ENCODE data around the gene SLC35A2. TPM values are rescaled to one million over a fixed set of nuclear protein-coding genes. Genes with fewer than 3 reads are reported as not detected.

SLC35A2 gene
- total RNA-seq, 1 experiment from 2014 or later: 61.4 TPM

DNA sequence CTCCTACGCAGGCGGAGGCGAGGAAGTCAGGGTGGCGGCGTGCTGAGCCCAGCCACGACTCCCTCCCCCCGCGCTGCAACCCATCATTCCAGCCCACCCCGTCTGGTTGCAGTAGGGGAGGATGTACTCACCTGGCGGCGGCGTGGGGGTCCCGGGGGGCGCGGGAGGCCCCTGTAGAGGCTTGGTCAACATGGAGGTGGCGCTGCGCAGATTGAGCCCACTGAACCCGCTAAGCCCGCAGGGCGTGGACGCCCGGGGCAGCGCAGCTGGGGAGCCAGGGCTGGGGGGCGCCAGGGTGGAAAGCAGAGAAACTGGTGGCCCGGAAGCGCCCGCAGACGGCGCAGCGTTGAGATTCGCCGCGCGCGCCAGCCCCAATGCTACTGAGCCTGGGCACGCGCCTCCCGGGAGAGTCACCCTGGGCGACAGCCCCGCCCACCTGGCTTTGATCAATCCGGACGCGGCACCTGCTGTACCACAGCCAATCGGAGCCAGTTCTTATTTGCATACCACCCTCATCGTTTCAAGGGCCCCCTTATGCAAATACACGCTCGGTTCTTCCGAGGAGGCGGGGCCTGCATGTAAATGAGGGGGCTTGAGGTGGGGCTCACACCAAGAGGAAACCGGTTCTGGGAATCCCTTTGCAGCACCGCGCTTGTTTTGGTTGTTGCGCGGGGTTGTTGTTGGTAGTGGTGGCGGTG, 7.3 kb upstream of the SLC35A2 start, which contains the start of gene PIM2:
PIM2 (minus strand) TSS at position 382 of the 698 bp plus-strand sequence; CDS start at position 192, 190 bp downstream.
- H3K27me3 Mint-ChIP-seq (ENCODE audit: insufficient read depth, unreplicated experiment): no peaks in the 10 kb centered on the region
- POLR2A ChIA-PET: no interaction called here
- H3K4me3 ChIP-seq (ENCODE audit: low read depth, low read length): peak within 1 kb of the TSS; percentile 80
- TF ChIP-seq, protein P1, sequence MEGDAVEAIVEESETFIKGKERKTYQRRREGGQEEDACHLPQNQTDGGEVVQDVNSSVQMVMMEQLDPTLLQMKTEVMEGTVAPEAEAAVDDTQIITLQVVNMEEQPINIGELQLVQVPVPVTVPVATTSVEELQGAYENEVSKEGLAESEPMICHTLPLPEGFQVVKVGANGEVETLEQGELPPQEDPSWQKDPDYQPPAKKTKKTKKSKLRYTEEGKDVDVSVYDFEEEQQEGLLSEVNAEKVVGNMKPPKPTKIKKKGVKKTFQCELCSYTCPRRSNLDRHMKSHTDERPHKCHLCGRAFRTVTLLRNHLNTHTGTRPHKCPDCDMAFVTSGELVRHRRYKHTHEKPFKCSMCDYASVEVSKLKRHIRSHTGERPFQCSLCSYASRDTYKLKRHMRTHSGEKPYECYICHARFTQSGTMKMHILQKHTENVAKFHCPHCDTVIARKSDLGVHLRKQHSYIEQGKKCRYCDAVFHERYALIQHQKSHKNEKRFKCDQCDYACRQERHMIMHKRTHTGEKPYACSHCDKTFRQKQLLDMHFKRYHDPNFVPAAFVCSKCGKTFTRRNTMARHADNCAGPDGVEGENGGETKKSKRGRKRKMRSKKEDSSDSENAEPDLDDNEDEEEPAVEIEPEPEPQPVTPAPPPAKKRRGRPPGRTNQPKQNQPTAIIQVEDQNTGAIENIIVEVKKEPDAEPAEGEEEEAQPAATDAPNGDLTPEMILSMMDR (IDR thresholded peaks at IDR 0.05; ENCODE audit: insufficient read depth in 1 of 2, low read depth in 1 of 2, low read length in 1 of 2, severe bottlenecking in 1 of 2, unreplicated experiment in 1 of 2): no peak
- peaks cover 19% of the 10 kb centered on the region for H3K4me1 Mint-ChIP-seq (ENCODE audit: low read depth, unreplicated experiment)
- peak; percentile 93 to 95 for DNase-seq
- no peaks in the 10 kb centered on the region for H3K27me3 ChIP-seq (replicated peaks; ENCODE audit: control insufficient read depth, insufficient read depth, low read length)
- intact Hi-C loops (cut with micrococcal nuclease; ENCODE audit: unreplicated experiment): loop anchor here (1.0 to 5.0 kb wide), 4 partner anchors 38 to 242 kb away; partner anchors contain the start of genes HDAC6, OTUD5 and TFE3
- H3K4me3 Mint-ChIP-seq (ENCODE audit: unreplicated experiment): peak within 1 kb of the TSS; percentile 91
- no peaks in the 10 kb centered on the region for H3K9me3 Mint-ChIP-seq (ENCODE audit: unreplicated experiment)
- H3K36me3 Mint-ChIP-seq (ENCODE audit: insufficient read depth, unreplicated experiment): peaks cover 38% of the 10 kb centered on the region
- no peaks in the 10 kb centered on the region; the same call in 1 of the 2 replicates for H3K36me3 ChIP-seq (ENCODE audit: control insufficient read depth, insufficient read depth, low read length)
- H3K4me1 ChIP-seq: peaks cover 3% of the 10 kb centered on the region; the same call in 1 of the 2 replicates
- H3K9me3 ChIP-seq: no peaks in the 10 kb centered on the region
- peak within 1 kb of the TSS; percentile 90 for H3K27ac Mint-ChIP-seq (ENCODE audit: unreplicated experiment)
- CTCF ChIA-PET: interaction anchor here (0.6 kb wide), 1 partner anchor 27 kb away, joined by 4 read pairs; no protein-coding TSS in a partner anchor
- BruUV-seq (replicated peaks): no TSS peak

DNA sequence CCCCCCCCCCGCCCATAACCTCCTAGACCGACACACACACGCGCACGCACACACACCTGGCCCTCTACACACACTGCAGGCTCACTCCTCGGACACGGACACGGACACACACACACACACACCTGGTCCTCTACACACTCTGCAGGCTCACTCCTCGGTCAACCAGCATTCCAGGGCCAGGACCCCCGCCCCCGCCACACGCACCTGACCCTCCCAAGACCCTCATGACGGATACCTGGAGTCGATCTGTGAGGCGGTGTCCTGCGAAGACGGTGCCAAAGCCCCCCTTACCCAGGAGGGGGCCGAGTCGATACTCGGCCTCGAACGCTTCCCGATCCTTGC, 6.8 kb upstream of the SLC35A2 start:
- H3K27me3 ChIP-seq (replicated peaks; ENCODE audit: control insufficient read depth, insufficient read depth, low read length): no peaks in the 10 kb centered on the region
- intact Hi-C loops (cut with micrococcal nuclease; ENCODE audit: unreplicated experiment): loop anchor here (2.0 to 5.0 kb wide), 3 partner anchors 39 to 241 kb away; partner anchors contain the start of genes HDAC6 and OTUD5

More for the DNA sequence above, 6.8 kb upstream of the SLC35A2 start:
- Histone ChIP-seq H3K4me3 (ENCODE audit: low read depth, low read length) (peak overlapping the region; percentile 80), H3K4me1 (peaks cover 3% of the 10 kb centered on the region; the same call in 1 of the 2 replicates), H3K36me3 (ENCODE audit: control insufficient read depth, insufficient read depth, low read length) (no peaks in the 10 kb centered on the region; the same call in 1 of the 2 replicates), H3K9me3 (no peaks in the 10 kb centered on the region)
- peak overlapping the region; percentile 90 for H3K27ac Mint-ChIP-seq (ENCODE audit: unreplicated experiment)
- DNase-seq: peak in 1 of 2 experiments; percentile 12
- H3K36me3 Mint-ChIP-seq (ENCODE audit: insufficient read depth, unreplicated experiment): peaks cover 38% of the 10 kb centered on the region
- BruUV-seq (replicated peaks): no TSS peak
- peak overlapping the region; percentile 91 for H3K4me3 Mint-ChIP-seq (ENCODE audit: unreplicated experiment)
- TF ChIP-seq, protein P1 (IDR thresholded peaks at IDR 0.05; ENCODE audit: insufficient read depth in 1 of 2, low read depth in 1 of 2, low read length in 1 of 2, severe bottlenecking in 1 of 2, unreplicated experiment in 1 of 2): no peak
- CTCF ChIA-PET: no interaction called here
- POLR2A ChIA-PET: no interaction called here
- no peaks in the 10 kb centered on the region for H3K9me3 Mint-ChIP-seq (ENCODE audit: unreplicated experiment)
- H3K4me1 Mint-ChIP-seq (ENCODE audit: low read depth, unreplicated experiment): peaks cover 19% of the 10 kb centered on the region
- no peaks in the 10 kb centered on the region for H3K27me3 Mint-ChIP-seq (ENCODE audit: insufficient read depth, unreplicated experiment)

Data from Caco-2 (cell line).